Urinary bladder (tissue), 4 donors: Measurements from ENCODE around the gene NR6A1. TPM values are rescaled to one million over a fixed set of nuclear protein-coding genes. Genes with fewer than 3 reads are reported as not detected.
"Not testable (repeated sequence)": the region's sequence is repeated elsewhere in the genome, so short reads cannot be mapped to it uniquely, and the experiment has no call there.

Experiments
- DNase-seq: peaks from one replicate; pipeline ENCODE4 v3.0.0-alpha.2; 2015; ENCODE audit errors: extremely low spot score
- H3K27ac ChIP-seq: one replicate; pipeline ENCODE4 v1.5.1; 2013; ENCODE audit warnings: low read depth, mild to moderate bottlenecking, moderate library complexity
- H3K36me3 ChIP-seq: one replicate; pipeline ENCODE4 v1.6.1; 2013; ENCODE audit warnings: mild to moderate bottlenecking, moderate library complexity; ENCODE audit not compliant: insufficient read depth
- H3K4me1 ChIP-seq: one replicate; pipeline ENCODE4 v1.6.1; 2013; ENCODE audit warnings: mild to moderate bottlenecking, moderate library complexity; ENCODE audit not compliant: insufficient read depth
- H3K4me3 ChIP-seq: one replicate; pipeline ENCODE4 v1.5.1; 2013; ENCODE audit warnings: low read depth, low read length
- whole genome bisulfite sequencing: extraction: QIAGEN DNeasy Blood & Tissue Kit; methylation state at CpG from one replicate; pipeline ENCODE4 v1.1.7; 2013; 5-methylcytosine and 5-hydroxymethylcytosine counted together
- polyA plus RNA-seq: library from polyadenylated mRNA; stranded (reverse); fragments of 200-250 nt; gene quantifications from one replicate; pipeline ENCODE4 v1.2.3, GENCODE V29; 2013
- total RNA-seq: library from RNA; depleted of rRNA; stranded (reverse); fragments of >200 nt; gene quantifications from one replicate; pipeline ENCODE4 v1.2.3, GENCODE V29; 2014
- donor health status: healthy with polysubstance abuse.
- donor health status: healthy.

The NR6A1 gene
- total and polyA plus RNA-seq, 2 donors = 0.29 to 1.4 TPM

DNA sequence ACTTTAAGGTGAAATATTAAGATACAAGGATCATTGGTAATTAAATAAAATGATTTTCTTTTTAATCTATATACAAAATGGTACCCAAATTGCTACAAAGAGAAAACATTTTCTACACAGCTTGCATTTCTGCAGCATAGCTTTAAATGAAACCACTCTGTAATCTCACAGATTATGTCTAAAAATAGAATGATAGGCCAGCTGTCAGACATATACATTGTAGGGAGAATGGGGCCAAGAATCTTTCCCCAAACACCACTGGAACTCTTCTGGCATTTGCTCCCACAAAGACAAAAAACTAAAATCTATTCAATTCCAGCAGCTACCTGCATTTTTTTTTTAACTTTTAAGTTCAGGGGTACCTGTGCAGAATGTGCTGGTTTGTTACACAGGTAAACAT is 139.8 kb downstream of the NR6A1 start:
- H3K27ac ChIP-seq = no peak overlapping the region
- DNase-seq = no peak
- no peaks in the 10 kb centered on the region for H3K4me1 ChIP-seq
- H3K4me3 ChIP-seq = no peak overlapping the region
- no peaks in the 10 kb centered on the region for H3K36me3 ChIP-seq

DNA sequence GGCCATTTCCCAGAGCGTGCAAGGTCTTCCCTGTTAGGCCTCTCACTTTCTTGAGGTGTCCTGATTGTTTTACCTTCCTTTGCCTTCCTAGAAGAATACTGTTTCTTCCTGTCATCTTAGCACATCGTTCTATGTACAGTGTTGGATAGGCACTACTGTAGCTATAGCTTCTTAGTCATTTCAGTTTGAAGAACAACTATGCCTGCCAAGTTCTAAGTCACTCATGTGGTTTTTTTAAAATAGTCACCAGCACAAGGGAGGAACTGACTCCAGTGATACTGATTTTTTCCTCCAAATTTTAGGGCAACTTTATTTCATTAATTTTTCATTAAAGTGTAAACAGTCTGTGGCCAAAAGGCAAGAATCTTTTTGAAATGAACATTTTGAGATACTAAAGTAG is 141.5 kb downstream of the NR6A1 start:
- no peak overlapping the region for H3K27ac ChIP-seq
- no peaks in the 10 kb centered on the region for H3K36me3 ChIP-seq
- no peaks in the 10 kb centered on the region for H3K4me1 ChIP-seq
- WGBS = 80% methylated on average over 2 of the region's 2 CpGs
- DNase-seq = no peak
- H3K4me3 ChIP-seq = no peak overlapping the region

DNA sequence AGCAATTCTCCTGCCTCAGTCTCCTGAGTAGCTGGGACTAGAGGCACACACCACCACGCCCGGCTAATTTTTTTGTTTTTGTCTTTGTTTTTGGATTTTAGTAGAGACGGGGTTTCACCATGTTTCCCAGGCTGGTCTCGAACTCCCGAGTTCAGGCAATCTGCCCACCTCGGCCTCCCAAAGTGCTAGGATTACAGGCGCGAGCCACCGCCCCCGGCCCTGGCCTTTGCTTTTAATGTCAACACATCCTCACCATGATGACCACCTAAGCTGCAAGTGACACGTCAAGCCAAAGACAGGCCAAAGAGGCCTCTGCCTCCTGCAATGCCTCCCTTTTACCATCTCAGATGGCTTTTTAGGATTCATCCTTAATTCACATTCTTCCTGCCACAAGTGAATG is 142.4 kb downstream of the NR6A1 start:
- Histone ChIP-seq H3K36me3 (no peaks in the 10 kb centered on the region), H3K4me3 (no peak overlapping the region), H3K4me1 (no peaks in the 10 kb centered on the region), H3K27ac (no peak overlapping the region)
- DNase-seq = no peak
- 95% methylated on average over 11 of the region's 11 CpGs for WGBS

- 71% methylated on average over 4 of the region's 4 CpGs for WGBS
- no peak overlapping the region for H3K27ac ChIP-seq
- DNase-seq = no peak
- no peaks in the 10 kb centered on the region for H3K36me3 ChIP-seq
- no peaks in the 10 kb centered on the region for H3K4me1 ChIP-seq
- H3K4me3 ChIP-seq = no peak overlapping the region
These were observed 144.8 kb downstream of the NR6A1 start for GRCh38 chr9:124626276-124626675.

- Histone ChIP-seq H3K27ac (no peak overlapping the region), H3K36me3 (no peaks in the 10 kb centered on the region), H3K4me1 (no peaks in the 10 kb centered on the region), H3K4me3 (no peak overlapping the region)
- no peak for DNase-seq
- 87% methylated on average over 6 of the region's 6 CpGs for WGBS
These were observed 146.0 kb downstream of the NR6A1 start for GRCh38 chr9:124625087-124625486.

DNA sequence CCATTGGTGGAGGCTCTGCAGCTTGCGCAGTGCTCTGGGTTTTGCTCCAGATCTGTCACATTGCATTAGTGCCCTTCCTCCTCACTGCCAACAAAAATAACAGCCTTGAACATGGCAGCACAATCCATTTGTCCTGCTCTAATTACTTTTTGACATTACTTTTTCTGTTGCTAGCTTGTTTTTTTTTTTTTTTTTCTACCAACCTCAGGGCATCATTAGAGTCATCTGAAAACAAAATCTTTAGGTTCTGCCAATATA is 146.4 kb downstream of the NR6A1 start:
- no peak overlapping the region for H3K4me3 ChIP-seq
- no peaks in the 10 kb centered on the region for H3K36me3 ChIP-seq
- 97% methylated on average over 1 of the region's 1 CpG for WGBS
- DNase-seq = no peak
- H3K27ac ChIP-seq = no peak overlapping the region
- H3K4me1 ChIP-seq = no peaks in the 10 kb centered on the region

- Histone ChIP-seq H3K4me1 (no peaks in the 10 kb centered on the region), H3K36me3 (no peaks in the 10 kb centered on the region), H3K4me3 (no peak overlapping the region), H3K27ac (no peak overlapping the region)
- 92% methylated on average over 7 of the region's 7 CpGs for WGBS
- no peak for DNase-seq
These were observed 147.0 kb downstream of the NR6A1 start for GRCh38 chr9:124623966-124624734.

DNA sequence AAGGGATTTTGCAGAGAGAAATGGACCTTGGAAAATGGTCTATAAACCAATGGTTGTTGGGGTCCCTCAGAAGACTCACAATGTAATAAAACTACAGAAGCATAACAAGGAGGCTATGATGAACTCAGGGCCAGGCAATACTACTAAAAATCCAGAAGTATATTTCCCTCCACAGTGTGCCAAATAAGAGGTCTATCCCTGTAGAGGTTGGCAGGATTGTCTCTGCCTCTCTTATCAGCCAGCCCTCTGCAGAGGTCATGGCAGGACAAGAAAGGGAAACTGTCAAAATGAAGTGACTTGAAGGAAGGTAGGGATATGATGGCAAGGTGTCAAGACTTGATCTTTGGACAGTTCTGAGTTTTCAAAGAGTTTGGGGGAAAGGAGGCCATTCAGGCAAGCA is 148.2 kb downstream of the NR6A1 start:
- Histone ChIP-seq H3K36me3 (no peaks in the 10 kb centered on the region), H3K4me1 (no peaks in the 10 kb centered on the region), H3K4me3 (no peak overlapping the region), H3K27ac (no peak overlapping the region)
- DNase-seq = no peak

DNA sequence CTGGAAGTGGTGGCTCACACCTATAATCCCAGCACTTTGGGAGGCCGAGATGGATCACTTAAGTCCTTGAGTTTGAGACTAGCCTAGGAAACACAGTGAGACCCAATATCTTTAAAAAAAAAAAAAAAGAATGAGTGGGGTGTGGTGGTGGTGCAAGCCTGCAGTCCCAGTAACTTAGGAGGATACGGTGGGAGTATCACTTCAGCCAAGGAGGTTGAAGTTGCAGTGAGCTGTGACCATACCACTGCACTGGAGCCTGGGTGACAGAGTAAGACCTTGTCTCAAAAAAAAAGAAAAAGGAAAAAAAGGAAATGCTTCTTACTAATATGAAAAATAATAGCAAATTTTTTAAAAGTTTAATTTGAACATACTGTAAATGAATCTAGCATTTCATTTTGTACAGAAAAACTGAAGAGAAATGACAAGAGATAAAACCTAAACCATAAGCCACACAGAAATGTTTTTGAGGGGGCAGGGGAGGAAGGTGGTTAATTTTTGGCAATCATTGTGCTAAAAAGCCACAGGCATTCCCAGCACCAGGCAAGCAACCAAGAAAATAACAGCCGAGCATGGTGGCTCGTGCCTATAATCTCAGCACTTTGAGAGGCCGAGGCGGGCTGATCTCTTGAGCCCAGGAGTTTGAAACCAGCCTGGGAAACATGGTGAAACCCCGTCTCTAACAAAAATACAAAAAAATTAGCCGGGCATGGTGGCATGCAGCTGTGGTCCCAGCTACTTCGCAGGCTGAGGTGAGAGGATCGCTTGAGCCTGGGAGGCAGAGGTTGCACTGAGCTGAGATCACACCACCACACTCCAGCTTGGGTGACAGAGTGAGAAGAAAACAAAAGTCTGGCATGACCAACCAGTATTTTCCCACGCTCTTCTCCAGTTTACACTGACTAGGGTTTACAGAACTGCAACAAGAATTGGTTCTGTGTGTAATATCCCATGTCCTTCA is 149.5 kb downstream of the NR6A1 start:
- no peak for DNase-seq
- no peaks in the 10 kb centered on the region for H3K4me1 ChIP-seq
- no peaks in the 10 kb centered on the region for H3K36me3 ChIP-seq
- H3K27ac ChIP-seq = no peak overlapping the region
- 71% methylated on average over 11 of the region's 11 CpGs for WGBS
- H3K4me3 ChIP-seq = no peak overlapping the region

DNA sequence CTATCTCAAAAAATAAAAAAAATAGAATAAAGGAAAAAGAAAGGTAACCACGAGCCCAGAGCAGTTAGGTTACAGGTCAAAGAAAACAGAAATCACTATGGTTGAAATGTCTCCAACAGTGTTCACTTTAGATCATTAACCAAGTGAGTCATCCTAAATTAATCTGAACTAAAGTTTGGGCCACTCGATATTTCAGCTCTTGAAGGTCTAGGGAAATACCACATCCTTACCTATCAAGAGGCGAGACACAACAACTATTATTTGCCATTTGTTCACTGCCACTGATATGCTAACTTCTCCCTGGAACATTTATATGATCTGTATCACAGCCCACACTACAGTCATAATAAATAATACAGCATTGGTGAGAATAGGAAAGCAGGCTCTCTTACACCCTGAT is 152.6 kb downstream of the NR6A1 start:
- H3K4me1 ChIP-seq = no peaks in the 10 kb centered on the region
- 82% methylated on average over 3 of the region's 3 CpGs for WGBS
- no peak overlapping the region for H3K4me3 ChIP-seq
- no peaks in the 10 kb centered on the region for H3K36me3 ChIP-seq
- H3K27ac ChIP-seq = no peak overlapping the region
- no peak for DNase-seq

- WGBS = 23% methylated on average over 3 of the region's 3 CpGs
These were observed 153.5 kb downstream of the NR6A1 start for GRCh38 chr9:124617477-124618141.

DNA sequence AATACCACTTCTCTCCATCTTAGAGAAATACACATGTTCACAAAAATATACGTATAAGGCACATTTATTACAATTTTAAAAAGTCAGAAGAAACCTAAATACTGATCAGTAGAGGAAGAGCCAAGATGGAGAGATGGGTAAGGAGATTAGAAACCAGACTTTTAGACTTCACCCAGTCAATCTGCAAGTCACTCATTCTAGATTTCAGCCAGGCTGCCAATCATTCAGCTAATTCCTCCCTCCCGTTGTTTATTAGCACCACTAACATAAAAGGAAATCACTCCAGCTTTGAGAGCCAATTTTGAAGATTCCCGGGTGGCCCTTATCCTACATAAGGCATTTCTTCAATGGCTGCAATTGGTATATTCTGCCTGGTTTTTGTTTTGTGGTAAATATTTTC is 154.2 kb downstream of the NR6A1 start:
- H3K27ac ChIP-seq = no peak overlapping the region
- 65% methylated on average over 3 of the region's 3 CpGs for WGBS
- no peaks in the 10 kb centered on the region for H3K36me3 ChIP-seq
- no peaks in the 10 kb centered on the region for H3K4me1 ChIP-seq
- H3K4me3 ChIP-seq = no peak overlapping the region
- no peak for DNase-seq

More at GRCh38 chr9:124617477-124618141, 153.5 kb downstream of the NR6A1 start:
- Histone ChIP-seq H3K4me1 (no peaks in the 10 kb centered on the region), H3K27ac (no peak overlapping the region), H3K36me3 (no peaks in the 10 kb centered on the region), H3K4me3 (no peak overlapping the region)
- peak; percentile 52 for DNase-seq

DNA sequence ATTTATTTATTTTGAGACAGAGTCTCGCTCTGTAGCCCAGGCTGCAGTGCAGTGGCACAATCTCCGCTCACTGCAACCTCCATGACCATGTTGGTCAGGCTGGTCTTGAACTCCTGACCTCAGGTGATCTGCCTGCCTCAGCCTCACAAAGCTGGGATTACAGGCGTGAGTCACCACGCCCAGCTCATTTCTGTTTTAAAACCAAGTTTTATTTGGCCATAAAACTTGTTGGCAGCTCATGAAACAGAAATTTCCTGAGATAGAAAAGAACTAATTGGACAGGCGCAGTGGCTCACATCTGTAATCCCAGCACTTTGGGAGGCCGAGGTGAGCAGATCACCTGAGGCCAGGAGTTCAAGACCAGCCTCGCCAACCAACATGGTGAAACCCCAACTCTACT is 155.3 kb downstream of the NR6A1 start:
- H3K27ac ChIP-seq, DNase-seq: not testable (repeated sequence)
- WGBS = 82% methylated on average over 7 of the region's 7 CpGs

More for the DNA sequence above, 155.3 kb downstream of the NR6A1 start:
- not testable (repeated sequence) for H3K36me3 ChIP-seq, H3K4me1 ChIP-seq, H3K4me3 ChIP-seq
